Left ventricle myocardium inferior (tissue), 1 donor: Measurements from ENCODE around the gene RYR1. TPM values are rescaled to one million over a fixed set of nuclear protein-coding genes. Genes with fewer than 3 reads are reported as not detected.
A peak's percentile ranks its signal among the peaks of the same experiment; 100 is the strongest.
"Not testable (repeated sequence)": the region's sequence is repeated elsewhere in the genome, so short reads cannot be mapped to it uniquely, and the experiment has no call there.

Source experiments
- DNase-seq: peaks from one replicate; pipeline ENCODE4 v3.0.0-alpha.2; 2020
- H3K27ac ChIP-seq: fragments of 200-600 bp; replicated peaks from 2 replicates; pipeline ENCODE4 v1.8.0; 2021
- H3K27me3 ChIP-seq: fragments of 200-600 bp; 2 replicates; pipeline ENCODE4 v1.8.0; 2021; ENCODE audit warnings: low read depth
- H3K36me3 ChIP-seq: fragments of 200-600 bp; 2 replicates; pipeline ENCODE4 v1.8.0; 2021
- H3K4me1 ChIP-seq: fragments of 200-600 bp; 2 replicates; pipeline ENCODE4 v1.8.0; 2021
- H3K4me3 ChIP-seq: fragments of 200-600 bp; 2 replicates; pipeline ENCODE4 v1.8.0; 2021; ENCODE audit warnings: mild to moderate bottlenecking, moderate library complexity
- H3K9me3 ChIP-seq: fragments of 200-600 bp; replicated peaks from 2 replicates; pipeline ENCODE4 v1.8.0; 2021
- intact Hi-C: fragments of 100-400 bp; cut with micrococcal nuclease; formaldehyde crosslinking; loops from one replicate; pipeline ENCODE4 v1.11.0; 2022
- total RNA-seq: library from RNA; stranded (reverse); fragmentation: NEBNext Ultra II Directional; extraction: Animal tissue kit (Norgen Biotek cat#: 25700); gene quantifications from one replicate; pipeline ENCODE4 v1.2.1, GENCODE V29; 2021
- TF ChIP-seq, protein P1 (sequence below): fragments of 200-600 bp; IDR thresholded peaks from 2 replicates; pipeline ENCODE4 v1.8.0; 2021; ENCODE audit warnings: antibody characterized with exemption, mild to moderate bottlenecking, borderline replicate concordance
- donor health status: DM: no; HTN: yes; CAD: no; lungs with severe emphysema.

Gene RYR1
- total RNA-seq, 1 donor from 2014 or later = 0.74 TPM

DNA sequence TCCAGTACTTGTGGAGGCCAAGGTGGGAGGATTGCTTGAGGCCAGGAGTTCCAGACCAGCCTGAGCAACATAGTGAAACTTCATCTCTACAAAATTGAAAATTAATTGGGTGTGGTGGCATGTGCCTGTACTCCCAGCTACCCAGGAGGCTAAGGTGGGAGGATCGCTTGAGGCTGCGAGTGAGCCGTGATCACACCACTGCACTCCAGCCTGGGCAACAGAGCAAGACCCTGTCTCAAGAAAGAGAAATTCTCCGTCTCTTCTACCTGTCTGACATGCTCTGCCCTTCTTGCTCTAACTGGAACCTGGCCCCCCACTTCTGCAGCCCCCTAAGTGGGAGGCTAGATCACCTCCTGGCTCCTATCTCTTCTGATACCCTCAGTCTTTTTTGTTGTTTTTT, 192.9 kb downstream of the RYR1 start:
- TF ChIP-seq, protein P1, sequence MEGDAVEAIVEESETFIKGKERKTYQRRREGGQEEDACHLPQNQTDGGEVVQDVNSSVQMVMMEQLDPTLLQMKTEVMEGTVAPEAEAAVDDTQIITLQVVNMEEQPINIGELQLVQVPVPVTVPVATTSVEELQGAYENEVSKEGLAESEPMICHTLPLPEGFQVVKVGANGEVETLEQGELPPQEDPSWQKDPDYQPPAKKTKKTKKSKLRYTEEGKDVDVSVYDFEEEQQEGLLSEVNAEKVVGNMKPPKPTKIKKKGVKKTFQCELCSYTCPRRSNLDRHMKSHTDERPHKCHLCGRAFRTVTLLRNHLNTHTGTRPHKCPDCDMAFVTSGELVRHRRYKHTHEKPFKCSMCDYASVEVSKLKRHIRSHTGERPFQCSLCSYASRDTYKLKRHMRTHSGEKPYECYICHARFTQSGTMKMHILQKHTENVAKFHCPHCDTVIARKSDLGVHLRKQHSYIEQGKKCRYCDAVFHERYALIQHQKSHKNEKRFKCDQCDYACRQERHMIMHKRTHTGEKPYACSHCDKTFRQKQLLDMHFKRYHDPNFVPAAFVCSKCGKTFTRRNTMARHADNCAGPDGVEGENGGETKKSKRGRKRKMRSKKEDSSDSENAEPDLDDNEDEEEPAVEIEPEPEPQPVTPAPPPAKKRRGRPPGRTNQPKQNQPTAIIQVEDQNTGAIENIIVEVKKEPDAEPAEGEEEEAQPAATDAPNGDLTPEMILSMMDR = no peak
- peaks cover 98% of the 10 kb centered on the region for H3K36me3 ChIP-seq
- H3K4me1 ChIP-seq = no peaks in the 10 kb centered on the region
- H3K27me3 ChIP-seq = no peaks in the 10 kb centered on the region
- H3K27ac ChIP-seq = no peak overlapping the region
- no peak overlapping the region for H3K4me3 ChIP-seq
- no peak for DNase-seq
- no peaks in the 10 kb centered on the region for H3K9me3 ChIP-seq
- intact Hi-C loops = no loop called here

DNA sequence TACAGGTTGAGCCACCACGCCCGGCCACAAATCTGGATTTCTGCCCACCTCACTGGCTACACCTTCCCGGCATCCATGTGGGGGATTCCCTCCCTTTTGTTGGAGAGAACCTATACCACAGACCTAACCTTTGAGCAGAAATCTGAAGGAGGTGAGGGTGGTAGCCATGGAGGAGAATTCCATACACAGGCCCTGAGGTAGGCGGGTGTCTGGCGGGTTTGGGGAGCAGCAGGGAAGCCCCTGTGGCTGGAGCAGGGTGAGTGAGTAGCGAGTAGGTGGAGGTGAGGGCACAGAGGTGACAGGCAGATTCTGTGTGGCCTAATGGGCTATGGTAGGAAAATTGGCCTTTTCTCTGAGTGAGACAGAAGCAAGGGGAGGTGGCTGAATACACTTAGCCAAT, 196.1 kb downstream of the RYR1 start:
- no peak for DNase-seq
- no peak overlapping the region for H3K4me3 ChIP-seq
- H3K27ac ChIP-seq = no peak overlapping the region
- TF ChIP-seq, protein P1 = no peak
- intact Hi-C loops = no loop called here
- peaks cover 3% of the 10 kb centered on the region for H3K4me1 ChIP-seq
- H3K9me3 ChIP-seq = no peaks in the 10 kb centered on the region
- no peaks in the 10 kb centered on the region for H3K27me3 ChIP-seq
- H3K36me3 ChIP-seq = peaks cover 92% of the 10 kb centered on the region

DNA sequence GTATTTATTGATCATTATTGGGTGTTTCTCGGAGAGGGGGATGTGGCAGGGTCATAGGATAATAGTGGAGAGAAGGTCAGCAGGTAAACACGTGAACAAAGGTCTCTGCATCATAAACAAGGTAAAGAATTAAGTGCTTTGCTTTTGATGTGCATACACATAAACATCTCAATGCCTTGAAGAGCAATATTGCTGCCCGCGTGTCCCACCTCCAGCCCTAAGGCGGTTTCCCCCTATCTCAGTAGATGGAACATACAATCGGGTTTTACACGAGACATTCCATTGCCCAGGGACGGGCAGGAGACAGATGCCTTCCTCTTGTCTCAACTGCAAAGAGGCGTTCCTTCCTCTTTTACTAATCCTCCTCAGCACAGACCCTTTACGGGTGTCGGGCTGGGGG, 197.8 kb downstream of the RYR1 start:
- not testable (repeated sequence) for H3K27me3 ChIP-seq, H3K9me3 ChIP-seq, H3K4me3 ChIP-seq, DNase-seq
- H3K27ac ChIP-seq = peak overlapping the region; percentile 32
- peaks cover 90% of the 10 kb centered on the region for H3K36me3 ChIP-seq
- H3K4me1 ChIP-seq = peaks cover 21% of the 10 kb centered on the region
- intact Hi-C loops = loop anchor here (10.0 kb wide), 1 partner anchor 226 kb away; the partner anchor contains the start of gene FAM98C

DNA sequence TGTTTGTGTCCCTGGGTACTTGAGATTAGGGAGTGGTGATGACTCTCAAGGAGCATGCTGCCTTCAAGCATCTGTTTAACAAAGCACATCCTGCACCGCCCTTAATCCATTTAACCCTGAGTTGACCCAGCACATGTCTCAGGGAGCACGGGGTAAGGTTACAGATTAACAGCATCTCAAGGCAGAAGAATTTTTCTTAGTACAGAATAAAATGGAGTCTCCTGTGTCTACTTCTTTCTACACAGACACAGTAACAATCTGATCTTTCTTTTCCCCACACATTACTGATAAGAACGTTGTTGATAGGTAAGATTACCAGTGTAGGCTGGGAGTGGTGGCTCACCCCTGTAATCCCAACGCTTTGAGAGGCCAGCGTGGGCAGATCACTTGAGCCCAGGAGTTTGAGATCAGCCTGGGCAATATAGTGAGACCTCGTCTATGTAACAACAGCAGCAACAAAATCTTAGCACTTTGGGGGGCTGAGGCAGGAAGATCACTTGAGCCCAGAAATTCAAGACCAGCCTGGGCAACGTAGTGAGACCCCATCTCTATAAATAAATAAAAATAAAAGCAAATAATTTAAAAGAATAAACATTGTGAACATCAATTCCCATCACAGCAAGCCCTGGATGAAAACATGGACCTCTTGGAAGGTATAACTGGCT, 198.5 kb downstream of the RYR1 start:
- H3K4me3 ChIP-seq, H3K9me3 ChIP-seq, H3K27me3 ChIP-seq, DNase-seq: not testable (repeated sequence)
- H3K36me3 ChIP-seq = peaks cover 90% of the 10 kb centered on the region
- peaks cover 27% of the 10 kb centered on the region for H3K4me1 ChIP-seq
- intact Hi-C loops = loop anchor here (10.0 kb wide), 1 partner anchor 227 kb away; the partner anchor contains the start of gene FAM98C
- H3K27ac ChIP-seq = peak overlapping the region; percentile 32

DNA sequence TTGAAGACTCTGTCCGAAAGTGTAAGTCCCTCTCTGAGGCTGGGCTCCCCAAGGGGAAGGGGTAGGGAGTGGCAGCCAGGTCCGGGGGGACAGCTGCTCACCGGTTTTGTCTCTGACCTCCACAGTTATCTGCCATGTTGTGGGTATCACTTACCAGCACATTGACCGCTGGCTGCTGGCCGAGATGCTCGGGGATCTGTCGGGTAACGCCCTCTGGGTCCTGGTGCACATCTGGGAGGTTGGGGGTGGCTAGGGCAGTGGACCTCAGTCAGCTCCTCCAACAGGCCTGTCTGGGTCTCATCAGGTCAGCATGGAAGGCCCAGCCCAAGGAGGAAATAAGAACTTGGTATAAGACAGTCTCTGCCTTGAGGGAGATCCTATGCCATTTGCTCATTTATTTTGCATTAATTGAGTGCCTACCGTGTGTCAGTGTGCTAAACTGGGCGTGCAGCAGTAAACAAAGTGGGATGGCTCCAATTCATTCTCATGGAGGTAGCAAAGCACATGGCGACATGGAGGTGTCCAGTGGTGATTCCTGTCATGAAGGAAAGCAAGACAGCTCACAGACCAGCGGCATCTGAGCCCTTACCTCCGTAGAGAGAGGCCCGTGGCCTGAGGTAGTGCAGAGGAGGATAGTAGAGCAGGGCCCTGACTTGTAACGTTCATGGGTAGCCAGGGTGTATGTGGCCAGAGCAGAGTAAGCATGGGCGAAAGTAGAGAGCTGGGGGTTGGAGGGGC, 199.2 kb downstream of the RYR1 start:
- Histone ChIP-seq H3K36me3 (peaks cover 84% of the 10 kb centered on the region), H3K9me3 (no peaks in the 10 kb centered on the region), H3K4me3 (no peak overlapping the region), H3K4me1 (peaks cover 34% of the 10 kb centered on the region), H3K27ac (no peak overlapping the region), H3K27me3 (no peaks in the 10 kb centered on the region)
- TF ChIP-seq, protein P1 = no peak
- DNase-seq = no peak
- intact Hi-C loops = loop anchor here (10.0 kb wide), 1 partner anchor 228 kb away; the partner anchor contains the start of gene FAM98C

DNA sequence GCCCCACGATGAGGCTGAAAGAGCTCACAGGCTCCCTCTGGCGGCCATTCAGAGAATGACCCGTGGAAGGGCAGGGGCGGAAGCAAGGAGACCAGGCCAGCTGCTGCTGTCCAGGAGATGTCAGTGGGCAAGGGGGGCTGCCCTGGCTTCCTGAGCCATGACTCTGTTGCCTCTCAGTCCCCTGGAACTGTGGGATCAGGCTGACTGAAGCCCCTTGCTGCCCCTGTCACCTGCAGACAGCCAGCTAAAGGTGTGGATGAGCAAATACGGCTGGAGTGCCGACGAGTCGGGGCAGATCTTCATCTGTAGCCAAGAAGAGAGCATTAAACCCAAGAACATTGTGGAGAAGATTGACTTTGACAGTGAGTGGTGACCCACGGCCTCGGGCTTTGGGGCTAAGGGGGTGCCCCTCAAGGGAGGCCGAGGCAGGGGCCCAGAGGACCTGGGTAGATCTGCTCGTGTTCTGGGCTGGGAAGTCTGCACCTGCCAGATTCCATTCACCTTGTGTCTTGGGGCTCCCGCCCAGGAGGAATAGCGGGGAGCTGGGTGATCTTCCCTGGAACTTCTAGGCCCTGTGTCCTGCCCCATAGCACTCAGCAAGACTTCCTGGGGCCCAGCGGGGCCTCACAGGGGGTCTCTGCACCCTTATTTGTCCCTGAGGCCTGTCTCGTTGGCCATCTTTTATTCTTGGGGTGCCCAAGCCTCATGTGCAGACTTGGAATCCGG, 201.4 kb downstream of the RYR1 start:
- TF ChIP-seq, protein P1 = peak; percentile 99
- no peak overlapping the region for H3K4me3 ChIP-seq
- peak overlapping the region; percentile 46 for H3K27ac ChIP-seq
- intact Hi-C loops = loop anchor here (10.0 kb wide), 1 partner anchor 230 kb away; the partner anchor contains the start of gene FAM98C
- H3K36me3 ChIP-seq = peaks cover 71% of the 10 kb centered on the region
- peak; percentile 71 for DNase-seq
- H3K27me3 ChIP-seq = no peaks in the 10 kb centered on the region
- peaks cover 39% of the 10 kb centered on the region for H3K4me1 ChIP-seq
- H3K9me3 ChIP-seq = no peaks in the 10 kb centered on the region
